Esophagus squamous epithelium (tissue), 5 donors: ENCODE measurements around the gene CTSO. TPM values are rescaled to one million over a fixed set of nuclear protein-coding genes. Genes with fewer than 3 reads are reported as not detected.

Experiments
- DNase-seq: peaks from one replicate; lab custom pipeline; 2025; lab: John Stamatoyannopoulos, UW
- H3K27ac ChIP-seq, 4 donors: fragments of 200-600 bp; sonication (generic); one replicate each; pipeline ENCODE4 v1.5.1; 2016 to 2019; ENCODE audit warnings: mild to moderate bottlenecking in 1 of 4
- H3K27me3 ChIP-seq, 4 donors: fragments of 200-600 bp; sonication (generic); 1 replicate in 3 of 4; 2 replicates in 1 of 4; pipeline versions ENCODE4 v1.5.1 to v1.6.0; 2017 to 2021; ENCODE audit warnings: antibody characterized with exemption in 1 of 4
- H3K36me3 ChIP-seq, 3 donors: fragments of 200-600 bp; sonication (generic); one replicate each; pipeline ENCODE4 v1.5.1; 2016 to 2019
- H3K4me1 ChIP-seq, 3 donors: fragments of 200-600 bp; sonication (generic); one replicate each; pipeline ENCODE4 v1.5.1; 2017 to 2019
- H3K4me3 ChIP-seq, 4 donors: fragments of 200-600 bp; sonication (generic); 1 replicate in 3 of 4; 2 replicates in 1 of 4; pipeline ENCODE4 v1.5.1; 2016 to 2019; ENCODE audit warnings: mild to moderate bottlenecking in 2 of 4, moderate library complexity in 1 of 4
- H3K9me3 ChIP-seq, 3 donors: fragments of 200-600 bp; sonication (generic); one replicate each; pipeline ENCODE4 v1.5.1; 2016 to 2019
- POLR2A ChIP-seq, 4 donors: fragments of 450-650 bp; IDR thresholded peaks; one replicate each; pipeline ENCODE4 v1.6.1; 2017; ENCODE audit warnings: antibody characterized with exemption in 4 of 4, mild to moderate bottlenecking in 4 of 4, moderate library complexity in 3 of 4
- WGBS, 2 donors: methylation state at CpG; one replicate each; pipeline ENCODE4 v1.1.5; 2018; 5-methylcytosine and 5-hydroxymethylcytosine counted together
- intact Hi-C: fragments of 100-400 bp; cut with DNase I; formaldehyde crosslinking; loops from one replicate; pipeline ENCODE4 v1.15.0; 2022
- total RNA-seq, 4 donors: library from RNA; depleted of rRNA; stranded (reverse); fragments of >200 nt; gene quantifications; one replicate each; pipeline ENCODE4 v1.1.0, GENCODE V29; 2016
- TF ChIP-seq, protein P1 (sequence below), 6 experiments: fragments of 450-650 bp in 4 of 6; fragments of 200-600 bp in 2 of 6; sonication (generic) in 2 of 6; IDR thresholded peaks; one replicate each; pipeline ENCODE4 v1.5.1; 2016 to 2019; ENCODE audit warnings: antibody characterized with exemption in 6 of 6, mild to moderate bottlenecking in 4 of 6, moderate library complexity in 4 of 6
- donor health status: DM: yes; HTN: yes; CAD: no.

CTSO gene
- total RNA-seq, 4 donors from 2014 or later: 1.6 to 11.3 (median 6.7) TPM

DNA sequence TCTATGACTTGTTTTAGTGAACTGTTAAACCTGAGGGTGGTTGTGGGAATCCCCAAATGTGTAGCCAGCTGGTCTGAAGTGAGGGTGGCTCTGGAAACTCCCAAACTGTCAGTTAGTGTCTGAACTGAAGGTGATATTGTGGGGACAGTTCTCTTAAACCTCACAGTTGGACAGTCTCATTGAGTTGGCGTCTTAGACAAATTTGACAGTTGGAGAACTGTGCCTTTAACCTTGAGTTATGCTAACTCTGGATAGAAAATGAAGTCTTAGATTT, 20.7 kb upstream of the CTSO start:
- intact Hi-C loops: no loop called here
- Histone ChIP-seq H3K27ac (no peak overlapping the region), H3K36me3 (no peaks in the 10 kb centered on the region), H3K27me3 (no peaks in the 10 kb centered on the region), H3K9me3 (peaks cover 0 to 5% (median 0%) of the 10 kb centered on the region in 3 donors), H3K4me1 (no peaks in the 10 kb centered on the region), H3K4me3 (no peak overlapping the region)
- 64% methylated on average over 1 of the region's 1 CpG for WGBS, 2 donors
- no peak for TF ChIP-seq POLR2A (IDR thresholded peaks at IDR 0.05)
- TF ChIP-seq, protein P1, sequence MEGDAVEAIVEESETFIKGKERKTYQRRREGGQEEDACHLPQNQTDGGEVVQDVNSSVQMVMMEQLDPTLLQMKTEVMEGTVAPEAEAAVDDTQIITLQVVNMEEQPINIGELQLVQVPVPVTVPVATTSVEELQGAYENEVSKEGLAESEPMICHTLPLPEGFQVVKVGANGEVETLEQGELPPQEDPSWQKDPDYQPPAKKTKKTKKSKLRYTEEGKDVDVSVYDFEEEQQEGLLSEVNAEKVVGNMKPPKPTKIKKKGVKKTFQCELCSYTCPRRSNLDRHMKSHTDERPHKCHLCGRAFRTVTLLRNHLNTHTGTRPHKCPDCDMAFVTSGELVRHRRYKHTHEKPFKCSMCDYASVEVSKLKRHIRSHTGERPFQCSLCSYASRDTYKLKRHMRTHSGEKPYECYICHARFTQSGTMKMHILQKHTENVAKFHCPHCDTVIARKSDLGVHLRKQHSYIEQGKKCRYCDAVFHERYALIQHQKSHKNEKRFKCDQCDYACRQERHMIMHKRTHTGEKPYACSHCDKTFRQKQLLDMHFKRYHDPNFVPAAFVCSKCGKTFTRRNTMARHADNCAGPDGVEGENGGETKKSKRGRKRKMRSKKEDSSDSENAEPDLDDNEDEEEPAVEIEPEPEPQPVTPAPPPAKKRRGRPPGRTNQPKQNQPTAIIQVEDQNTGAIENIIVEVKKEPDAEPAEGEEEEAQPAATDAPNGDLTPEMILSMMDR (IDR thresholded peaks at IDR 0.05): no peak
- no peak for DNase-seq

DNA sequence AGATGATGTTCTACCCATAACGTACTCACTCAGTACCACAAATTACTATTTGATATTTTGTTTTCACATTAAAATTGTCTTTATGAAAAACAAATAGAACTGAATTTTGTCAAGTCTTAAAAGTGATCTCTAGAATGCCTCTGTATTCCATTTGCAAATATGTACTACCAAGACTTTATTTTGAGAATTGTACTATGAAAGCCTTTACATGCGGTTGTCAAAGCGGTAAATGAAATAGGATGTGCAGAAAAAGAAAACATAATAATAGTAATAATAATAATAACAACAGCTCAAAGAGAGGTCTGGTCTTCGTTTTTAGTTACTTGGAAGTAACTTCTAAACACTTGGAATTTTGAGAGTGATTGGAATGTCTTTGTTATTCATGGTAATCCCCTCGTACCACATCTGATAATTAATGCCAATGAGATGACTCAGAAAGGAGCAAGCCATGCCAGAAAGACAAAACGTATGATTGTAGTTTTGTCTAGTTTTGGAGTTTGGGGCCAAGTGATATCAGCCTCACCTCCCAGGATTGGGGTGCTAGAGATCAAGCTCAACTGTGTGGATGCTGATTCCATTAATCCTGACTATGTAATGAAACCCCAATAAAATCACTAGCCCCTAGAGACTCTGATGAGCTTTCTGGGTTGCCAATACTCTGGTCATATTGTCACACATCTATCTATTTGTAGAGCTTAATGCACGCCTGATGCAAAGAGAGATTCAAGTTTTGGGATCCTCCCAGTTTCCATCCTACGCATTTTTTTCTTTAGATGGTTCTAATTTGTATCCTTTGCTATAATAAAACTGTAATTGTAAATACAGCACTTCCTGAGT, 20.2 kb upstream of the CTSO start:
- Histone ChIP-seq H3K4me1 (no peaks in the 10 kb centered on the region), H3K9me3 (peaks cover 0 to under 1% (median 0%) of the 10 kb centered on the region in 3 donors), H3K27ac (no peak overlapping the region), H3K36me3 (no peaks in the 10 kb centered on the region), H3K4me3 (no peak overlapping the region), H3K27me3 (no peaks in the 10 kb centered on the region)
- TF ChIP-seq, protein P1 (IDR thresholded peaks at IDR 0.05): no peak
- no peak for TF ChIP-seq POLR2A (IDR thresholded peaks at IDR 0.05)
- WGBS, 2 donors: 43 to 49% methylated on average over 8 of the region's 8 CpGs
- intact Hi-C loops: no loop called here
- no peak for DNase-seq

DNA sequence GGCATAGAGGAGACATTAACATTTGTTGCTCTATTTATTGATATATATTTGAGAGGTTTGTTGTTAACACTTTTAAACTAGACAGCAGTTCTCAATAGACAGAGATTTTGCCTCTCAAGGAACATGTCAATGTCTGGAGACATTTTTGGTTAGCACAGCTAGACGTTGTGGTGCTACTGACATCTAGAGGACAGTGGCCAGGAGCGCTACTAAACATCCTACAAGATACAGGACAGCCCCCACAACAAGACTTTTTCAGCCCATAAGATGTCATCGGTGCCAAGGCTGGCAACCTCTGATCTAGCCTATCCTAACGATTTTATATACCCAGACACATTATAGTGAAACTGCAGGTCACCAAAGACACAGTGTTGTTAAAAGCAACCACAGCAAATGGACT, 18.4 kb upstream of the CTSO start:
- TF ChIP-seq, protein P1 (IDR thresholded peaks at IDR 0.05): no peak
- no peak for TF ChIP-seq POLR2A (IDR thresholded peaks at IDR 0.05)
- H3K27me3 ChIP-seq: no peaks in the 10 kb centered on the region
- no peak overlapping the region for H3K4me3 ChIP-seq
- H3K27ac ChIP-seq: no peak overlapping the region
- intact Hi-C loops: no loop called here
- 55 to 71% methylated on average over 4 of the region's 4 CpGs for WGBS, 2 donors
- no peaks in the 10 kb centered on the region for H3K36me3 ChIP-seq
- no peaks in the 10 kb centered on the region for H3K9me3 ChIP-seq
- no peaks in the 10 kb centered on the region for H3K4me1 ChIP-seq
- DNase-seq: no peak

DNA sequence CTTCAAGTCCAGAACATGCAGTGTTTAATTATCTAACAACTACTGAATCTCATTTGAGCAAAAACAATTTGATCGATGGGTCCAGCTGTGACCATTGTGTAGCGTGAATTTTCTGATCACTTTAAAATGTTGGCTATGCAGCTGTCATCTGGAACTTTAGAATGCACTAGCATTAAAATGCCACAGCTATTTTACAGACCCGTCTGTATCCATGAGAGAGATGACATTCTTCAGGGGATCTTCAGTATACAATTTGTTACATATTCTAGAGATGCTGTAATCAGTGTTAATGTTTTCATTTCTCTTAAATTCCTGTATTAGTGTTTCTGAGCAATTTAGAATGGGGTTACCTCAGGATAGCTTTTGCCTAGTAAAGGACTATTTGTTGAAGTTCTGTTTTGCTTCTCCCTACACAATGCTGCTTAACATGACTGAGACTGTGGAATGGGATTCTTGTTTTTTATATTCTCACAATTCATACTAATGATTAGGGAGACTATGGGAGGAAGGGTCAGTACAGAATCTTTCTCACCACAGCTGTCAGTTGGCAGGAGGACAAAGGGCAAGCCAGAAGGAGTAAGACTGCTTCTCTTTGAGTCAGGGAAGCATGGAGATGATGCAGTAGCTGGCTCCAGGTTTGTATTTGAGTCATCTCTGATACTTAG, 13.2 kb upstream of the CTSO start:
- Histone ChIP-seq H3K4me1 (no peaks in the 10 kb centered on the region), H3K27me3 (no peaks in the 10 kb centered on the region), H3K27ac (no peak overlapping the region), H3K4me3 (no peak overlapping the region), H3K9me3 (no peaks in the 10 kb centered on the region), H3K36me3 (no peaks in the 10 kb centered on the region)
- TF ChIP-seq POLR2A (IDR thresholded peaks at IDR 0.05): no peak
- TF ChIP-seq, protein P1 (IDR thresholded peaks at IDR 0.05): no peak
- intact Hi-C loops: no loop called here
- no peak for DNase-seq
- 62 to 83% methylated on average over 3 of the region's 3 CpGs for WGBS, 2 donors

DNA sequence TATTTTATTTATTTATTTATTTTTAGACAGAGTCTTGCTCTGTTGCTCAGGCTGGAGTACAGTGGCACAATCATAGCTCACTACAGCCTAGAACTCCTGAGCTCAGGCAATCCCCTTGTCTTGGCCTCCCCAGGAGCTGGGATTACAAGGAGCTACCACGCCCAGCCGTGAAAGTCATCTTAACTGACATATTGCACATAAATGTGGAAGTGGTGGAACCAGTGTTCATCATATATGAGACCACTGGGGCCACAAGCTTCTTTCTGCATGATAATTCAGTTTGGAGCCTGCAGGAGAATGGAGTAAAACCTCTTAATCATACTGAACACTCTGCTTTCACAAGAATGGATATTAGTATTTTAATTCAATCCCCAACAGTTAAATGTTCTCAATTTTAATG, 12.5 kb upstream of the CTSO start:
- H3K27ac ChIP-seq: no peak overlapping the region
- TF ChIP-seq, protein P1 (IDR thresholded peaks at IDR 0.05): no peak
- TF ChIP-seq POLR2A (IDR thresholded peaks at IDR 0.05): no peak

More for the DNA sequence above, 12.5 kb upstream of the CTSO start:
- intact Hi-C loops: no loop called here
- no peak overlapping the region for H3K4me3 ChIP-seq
- 70 to 80% methylated on average over 2 of the region's 2 CpGs for whole genome bisulfite sequencing, 2 donors
- H3K4me1 ChIP-seq: no peaks in the 10 kb centered on the region
- H3K9me3 ChIP-seq: no peaks in the 10 kb centered on the region
- no peaks in the 10 kb centered on the region for H3K36me3 ChIP-seq
- no peak for DNase-seq
- no peaks in the 10 kb centered on the region for H3K27me3 ChIP-seq
